ENCODE results near the gene FBXO36. TPM values are rescaled to one million over a fixed set of nuclear protein-coding genes. Genes with fewer than 3 reads are reported as not detected.
A peak's percentile ranks its signal among the peaks of the same experiment; 100 is the strongest.

Gene FBXO36
- total and polyA plus RNA-seq, 2 of the 13 experiments (the other 11 are each of a cell fraction or from before 2014, with no cell fraction given) = 2.8 TPM

GRCh38 chr2:229900012-229900411, 22.3 kb upstream of the FBXO36 start (continued):
- no peak for TF ChIP-seq RBFOX2 (IDR thresholded peaks at IDR 0.05; ENCODE audit: low read depth, low read length)
- no peak for TF ChIP-seq ZFP36L1 (CRISPR knock-in tag; IDR thresholded peaks at IDR 0.05)
- TF ChIP-seq ZNF724P (CRISPR knock-in tag; IDR thresholded peaks at IDR 0.05; ENCODE audit: borderline replicate concordance) = no peak
- TF ChIP-seq ZFP82 (CRISPR knock-in tag; IDR thresholded peaks at IDR 0.05; ENCODE audit: borderline replicate concordance) = no peak
- TF ChIP-seq ZNF101 (CRISPR knock-in tag; IDR thresholded peaks at IDR 0.05; ENCODE audit: borderline replicate concordance, low read depth) = no peak
- no peak for TF ChIP-seq ZNF530 (CRISPR knock-in tag; IDR thresholded peaks at IDR 0.05; ENCODE audit: low read depth)
- no peak for TF ChIP-seq PITX1 (CRISPR knock-in tag; IDR thresholded peaks at IDR 0.05)
- TF ChIP-seq SOX13 (IDR thresholded peaks at IDR 0.05) = no peak
- peak in 1 of 2 experiments; percentile 44; a peak in 1 of 4 replicates for TF ChIP-seq SOX13 (CRISPR knock-in tag; conservative IDR thresholded peaks at IDR 0.05 in 1 of 2, IDR thresholded peaks at IDR 0.05 in 1 of 2)
- no peak for TF ChIP-seq PHF21A (CRISPR knock-in tag; IDR thresholded peaks at IDR 0.05)
- TF ChIP-seq TBX3 (IDR thresholded peaks at IDR 0.05; ENCODE audit: borderline replicate concordance) = peak; percentile 80
- TF ChIP-seq ZNF367 (CRISPR knock-in tag; IDR thresholded peaks at IDR 0.05; ENCODE audit: borderline replicate concordance) = no peak
- TF ChIP-seq DBP (CRISPR knock-in tag; IDR thresholded peaks at IDR 0.05; ENCODE audit: not compliant biosample characterization) = no peak
- no peak for TF ChIP-seq NFE2L1 (CRISPR knock-in tag; IDR thresholded peaks at IDR 0.05; ENCODE audit: borderline replicate concordance)
- TF ChIP-seq GATAD2A (CRISPR knock-in tag; IDR thresholded peaks at IDR 0.05) = peak; percentile 67
- TF ChIP-seq PCBP2 (optimal IDR thresholded peaks at IDR 0.05; ENCODE audit: low read depth, low read length, poor library complexity, severe bottlenecking) = no peak
- TF ChIP-seq ZNF609 (CRISPR knock-in tag; IDR thresholded peaks at IDR 0.05; ENCODE audit: borderline replicate concordance) = no peak
- TF ChIP-seq ZNF839 (CRISPR knock-in tag; IDR thresholded peaks at IDR 0.05; ENCODE audit: borderline replicate concordance) = no peak
- TF ChIP-seq CREB1 (IDR thresholded peaks at IDR 0.05) = no peak
- TF ChIP-seq CREB1 (CRISPR knock-in tag; IDR thresholded peaks at IDR 0.05) = peak; percentile 54
- no peak for TF ChIP-seq HCFC1 (IDR thresholded peaks at IDR 0.05; ENCODE audit: low read depth, low read length)
- TF ChIP-seq ZNF576 (CRISPR knock-in tag; IDR thresholded peaks at IDR 0.05) = no peak
- TF ChIP-seq FOXA1 (IDR thresholded peaks at IDR 0.05) = no peak
- TF ChIP-seq FOXA1 (CRISPR knock-in tag; IDR thresholded peaks at IDR 0.05) = peak; percentile 60
- TF ChIP-seq ZNF549 (CRISPR knock-in tag; IDR thresholded peaks at IDR 0.05) = no peak

Data from HepG2 (cell line).